Skeletal muscle tissue (tissue), 4 donors: ENCODE results near the gene AUTS2. TPM values are rescaled to one million over a fixed set of nuclear protein-coding genes. Genes with fewer than 3 reads are reported as not detected.

ENCODE experiments used
- H3K27ac ChIP-seq: one replicate; pipeline ENCODE4 v1.7.0; 2013; ENCODE audit warnings: mild to moderate bottlenecking, low read depth, low read length, inconsistent platforms
- H3K27me3 ChIP-seq, 3 donors: one replicate each; pipeline ENCODE4 v1.7.0; 2013; ENCODE audit warnings: low read length in 3 of 3; ENCODE audit not compliant: control insufficient read depth in 3 of 3, insufficient read depth in 3 of 3
- H3K36me3 ChIP-seq, 3 donors: one replicate each; pipeline ENCODE4 v1.7.0; 2013; ENCODE audit warnings: low read length in 3 of 3; ENCODE audit not compliant: control insufficient read depth in 3 of 3, insufficient read depth in 3 of 3
- H3K4me1 ChIP-seq, 3 donors: one replicate each; pipeline ENCODE4 v1.7.0; 2013; ENCODE audit warnings: low read length in 3 of 3, mild to moderate bottlenecking in 3 of 3; ENCODE audit not compliant: control insufficient read depth in 3 of 3, insufficient read depth in 3 of 3
- H3K4me3 ChIP-seq, 3 donors: one replicate each; pipeline ENCODE4 v1.7.0; 2013; ENCODE audit warnings: low read length in 3 of 3
- H3K9ac ChIP-seq, 3 donors: one replicate each; pipeline ENCODE4 v1.7.0; 2013; ENCODE audit warnings: low read length in 3 of 3, mild to moderate bottlenecking in 3 of 3, moderate library complexity in 2 of 3, low read depth in 1 of 3
- H3K9me3 ChIP-seq, 3 donors: one replicate each; pipeline ENCODE4 v1.7.0; 2013; ENCODE audit warnings: low read length in 3 of 3; ENCODE audit not compliant: control insufficient read depth in 3 of 3
- total RNA-seq: library from RNA; depleted of rRNA; stranded (reverse); fragments of >200 nt; gene quantifications from one replicate; pipeline ENCODE4 v1.2.3, GENCODE V29; 2014
- donor health status: Osteomylitis.

AUTS2 gene
- total RNA-seq, 1 donor from 2014 or later: 43.3 TPM

DNA sequence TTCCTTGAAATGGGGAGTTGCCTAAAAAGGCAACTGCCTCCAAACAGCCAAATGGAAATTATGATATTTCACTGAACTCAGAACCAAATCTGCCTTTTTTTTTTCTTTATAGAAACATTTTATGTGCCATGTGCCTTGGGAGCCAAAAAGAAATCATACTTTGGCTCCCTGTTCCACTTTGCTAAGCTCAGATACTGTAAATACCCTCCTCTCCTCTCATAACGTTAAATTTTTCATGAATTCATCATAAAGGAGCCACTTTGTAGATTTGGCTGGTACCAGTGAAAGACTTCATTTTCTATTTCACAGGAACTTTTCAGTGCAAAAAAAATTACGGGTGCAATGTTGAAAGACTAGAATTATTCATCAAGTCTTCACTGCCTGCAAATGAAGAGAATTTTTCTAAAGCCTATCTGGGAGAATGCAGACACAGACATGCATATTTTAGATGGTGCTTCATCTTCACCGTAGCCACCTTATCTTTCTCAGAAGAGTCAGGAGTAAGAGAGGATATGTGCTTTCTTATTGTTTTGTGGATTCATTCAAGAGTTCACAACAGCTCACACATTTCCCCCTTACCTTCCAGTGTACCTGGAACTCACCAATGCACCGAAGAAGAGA is 791.4 kb downstream of the AUTS2 start:
- H3K9ac ChIP-seq: no peak overlapping the region
- H3K4me1 ChIP-seq: peaks cover 0 to 2% (median 0%) of the 10 kb centered on the region in 3 donors
- H3K9me3 ChIP-seq: no peaks in the 10 kb centered on the region

GRCh38 chr7:70390251-70390650 is 792.0 kb downstream of the AUTS2 start:
- Histone ChIP-seq H3K9me3 (no peaks in the 10 kb centered on the region), H3K27ac (no peak overlapping the region), H3K9ac (no peak overlapping the region), H3K4me1 (peaks cover 0 to 2% (median 0%) of the 10 kb centered on the region in 3 donors), H3K27me3 (no peaks in the 10 kb centered on the region), H3K4me3 (no peak overlapping the region), H3K36me3 (no peaks in the 10 kb centered on the region)

More for the DNA sequence above, 791.4 kb downstream of the AUTS2 start:
- H3K27ac ChIP-seq: no peak overlapping the region
- no peaks in the 10 kb centered on the region for H3K36me3 ChIP-seq
- no peak overlapping the region for H3K4me3 ChIP-seq
- H3K27me3 ChIP-seq: no peaks in the 10 kb centered on the region

GRCh38 chr7:70392256-70392876 is 794.1 kb downstream of the AUTS2 start:
- H3K27ac ChIP-seq: peak overlapping the region; percentile 64
- no peaks in the 10 kb centered on the region for H3K9me3 ChIP-seq
- H3K4me3 ChIP-seq: no peak overlapping the region
- H3K4me1 ChIP-seq: peaks cover 0 to 2% (median 0%) of the 10 kb centered on the region in 3 donors
- H3K27me3 ChIP-seq: no peaks in the 10 kb centered on the region
- no peaks in the 10 kb centered on the region for H3K36me3 ChIP-seq
- no peak overlapping the region for H3K9ac ChIP-seq

GRCh38 chr7:70392877-70393435 is 794.7 kb downstream of the AUTS2 start:
- Histone ChIP-seq H3K9ac (no peak overlapping the region), H3K36me3 (no peaks in the 10 kb centered on the region), H3K27me3 (no peaks in the 10 kb centered on the region), H3K9me3 (no peaks in the 10 kb centered on the region), H3K4me3 (no peak overlapping the region), H3K4me1 (peaks cover 0 to 2% (median 0%) of the 10 kb centered on the region in 3 donors), H3K27ac (peak overlapping the region; percentile 28)

DNA sequence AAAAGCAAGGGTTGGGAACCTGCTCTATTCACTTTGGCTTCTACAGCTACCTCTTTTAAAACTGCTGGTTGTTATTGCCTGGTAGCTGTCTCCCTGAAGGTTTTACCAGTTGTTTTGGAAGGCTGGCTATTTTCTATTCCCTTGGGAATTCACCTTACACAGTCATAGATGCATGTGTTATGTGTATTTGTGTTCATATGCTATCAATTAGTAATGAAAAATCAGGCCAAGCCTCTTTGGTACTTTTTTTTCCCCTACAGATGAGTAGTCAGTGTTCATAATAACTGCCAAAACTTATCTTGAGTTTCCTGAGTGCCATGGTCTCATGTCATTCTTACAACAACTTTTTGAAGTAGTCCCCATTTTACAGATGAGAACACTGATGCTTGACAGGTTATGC is 795.7 kb downstream of the AUTS2 start:
- Histone ChIP-seq H3K4me3 (no peak overlapping the region), H3K4me1 (peaks cover 0 to 2% (median 0%) of the 10 kb centered on the region in 3 donors), H3K27me3 (no peaks in the 10 kb centered on the region), H3K9ac (no peak overlapping the region), H3K9me3 (no peaks in the 10 kb centered on the region), H3K27ac (no peak overlapping the region), H3K36me3 (no peaks in the 10 kb centered on the region)

DNA sequence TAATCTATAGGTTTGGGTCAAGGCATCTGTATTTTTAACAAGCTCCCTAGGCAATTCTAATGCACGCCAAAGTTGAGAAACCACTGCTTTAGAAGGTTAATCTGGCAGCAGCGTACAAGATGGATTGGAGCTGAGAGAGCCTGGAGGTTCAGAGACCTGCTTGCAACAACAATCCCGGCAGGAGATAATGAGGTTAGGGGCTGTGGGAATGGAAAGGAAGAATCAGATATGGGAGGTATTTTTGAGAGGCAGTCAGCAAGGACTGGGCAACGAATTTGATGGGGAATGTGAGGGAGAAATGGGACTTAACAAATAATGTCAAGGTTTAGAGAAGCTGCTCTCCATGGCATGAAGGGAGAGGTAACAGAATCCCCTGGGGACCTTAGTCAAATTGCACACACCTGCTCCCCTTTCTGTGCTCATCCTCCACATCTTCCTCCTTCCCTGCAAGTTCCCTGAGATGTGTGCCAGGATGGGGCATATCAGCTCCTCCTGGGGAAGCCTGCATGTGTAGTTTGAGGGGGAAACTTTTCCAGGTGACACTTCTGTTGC is 802.6 kb downstream of the AUTS2 start:
- Histone ChIP-seq H3K36me3 (no peaks in the 10 kb centered on the region), H3K4me1 (no peaks in the 10 kb centered on the region), H3K27me3 (no peaks in the 10 kb centered on the region), H3K9me3 (no peaks in the 10 kb centered on the region), H3K9ac (no peak overlapping the region), H3K27ac (no peak overlapping the region), H3K4me3 (no peak overlapping the region)

DNA sequence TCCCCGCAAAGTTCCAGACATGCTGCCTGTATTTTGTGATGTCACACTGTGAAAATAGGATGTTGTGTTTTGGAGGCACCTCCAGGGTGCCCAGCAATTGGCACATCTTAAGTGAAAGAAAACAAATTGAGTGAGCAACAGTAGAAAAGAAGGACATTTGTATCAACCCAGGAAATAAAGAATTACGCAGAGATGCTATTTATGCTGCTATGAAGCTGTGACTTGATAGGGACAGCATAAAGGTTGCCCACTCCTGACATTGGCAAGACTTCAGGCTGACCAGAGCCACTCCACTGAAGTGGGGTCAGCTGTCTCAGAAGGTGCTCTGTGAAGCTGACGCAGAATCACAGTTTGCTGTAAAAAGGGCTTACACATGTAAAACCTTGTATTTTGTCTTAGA is 803.8 kb downstream of the AUTS2 start:
- Histone ChIP-seq H3K4me1 (no peaks in the 10 kb centered on the region), H3K27me3 (no peaks in the 10 kb centered on the region), H3K9me3 (no peaks in the 10 kb centered on the region), H3K36me3 (no peaks in the 10 kb centered on the region), H3K27ac (no peak overlapping the region), H3K4me3 (no peak overlapping the region), H3K9ac (no peak overlapping the region)

GRCh38 chr7:70405241-70405640 is 807.0 kb downstream of the AUTS2 start:
- H3K36me3 ChIP-seq: no peaks in the 10 kb centered on the region
- no peak overlapping the region for H3K4me3 ChIP-seq
- no peaks in the 10 kb centered on the region for H3K4me1 ChIP-seq
- no peak overlapping the region for H3K27ac ChIP-seq
- H3K27me3 ChIP-seq: no peaks in the 10 kb centered on the region
- no peaks in the 10 kb centered on the region for H3K9me3 ChIP-seq
- no peak overlapping the region for H3K9ac ChIP-seq

GRCh38 chr7:70406186-70406949 is 808.1 kb downstream of the AUTS2 start:
- Histone ChIP-seq H3K36me3 (no peaks in the 10 kb centered on the region), H3K9ac (no peak overlapping the region), H3K27ac (no peak overlapping the region), H3K27me3 (no peaks in the 10 kb centered on the region), H3K9me3 (no peaks in the 10 kb centered on the region), H3K4me3 (no peak overlapping the region), H3K4me1 (no peaks in the 10 kb centered on the region)

DNA sequence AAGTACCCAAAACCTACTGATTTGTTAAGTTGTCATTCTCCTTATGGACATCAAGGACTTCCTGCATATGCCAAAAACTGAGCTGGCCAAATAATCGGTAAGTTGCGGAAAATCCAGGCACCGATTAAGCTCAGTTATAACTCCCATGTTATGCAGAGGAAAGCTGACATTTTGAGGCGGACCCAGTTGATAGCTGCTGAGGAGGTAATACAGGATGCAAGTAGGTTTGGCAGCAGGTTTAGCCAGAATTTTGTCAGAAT is 808.6 kb downstream of the AUTS2 start:
- no peak overlapping the region for H3K4me3 ChIP-seq
- no peak overlapping the region for H3K27ac ChIP-seq
- no peaks in the 10 kb centered on the region for H3K36me3 ChIP-seq
- H3K27me3 ChIP-seq: no peaks in the 10 kb centered on the region
- H3K9ac ChIP-seq: no peak overlapping the region
- H3K4me1 ChIP-seq: no peaks in the 10 kb centered on the region
- H3K9me3 ChIP-seq: no peaks in the 10 kb centered on the region
